ENCODE data around the gene ANKRD27.
"Not testable (repeated sequence)": the region's sequence is repeated elsewhere in the genome, so short reads cannot be mapped to it uniquely, and the experiment has no call there.

DNA sequence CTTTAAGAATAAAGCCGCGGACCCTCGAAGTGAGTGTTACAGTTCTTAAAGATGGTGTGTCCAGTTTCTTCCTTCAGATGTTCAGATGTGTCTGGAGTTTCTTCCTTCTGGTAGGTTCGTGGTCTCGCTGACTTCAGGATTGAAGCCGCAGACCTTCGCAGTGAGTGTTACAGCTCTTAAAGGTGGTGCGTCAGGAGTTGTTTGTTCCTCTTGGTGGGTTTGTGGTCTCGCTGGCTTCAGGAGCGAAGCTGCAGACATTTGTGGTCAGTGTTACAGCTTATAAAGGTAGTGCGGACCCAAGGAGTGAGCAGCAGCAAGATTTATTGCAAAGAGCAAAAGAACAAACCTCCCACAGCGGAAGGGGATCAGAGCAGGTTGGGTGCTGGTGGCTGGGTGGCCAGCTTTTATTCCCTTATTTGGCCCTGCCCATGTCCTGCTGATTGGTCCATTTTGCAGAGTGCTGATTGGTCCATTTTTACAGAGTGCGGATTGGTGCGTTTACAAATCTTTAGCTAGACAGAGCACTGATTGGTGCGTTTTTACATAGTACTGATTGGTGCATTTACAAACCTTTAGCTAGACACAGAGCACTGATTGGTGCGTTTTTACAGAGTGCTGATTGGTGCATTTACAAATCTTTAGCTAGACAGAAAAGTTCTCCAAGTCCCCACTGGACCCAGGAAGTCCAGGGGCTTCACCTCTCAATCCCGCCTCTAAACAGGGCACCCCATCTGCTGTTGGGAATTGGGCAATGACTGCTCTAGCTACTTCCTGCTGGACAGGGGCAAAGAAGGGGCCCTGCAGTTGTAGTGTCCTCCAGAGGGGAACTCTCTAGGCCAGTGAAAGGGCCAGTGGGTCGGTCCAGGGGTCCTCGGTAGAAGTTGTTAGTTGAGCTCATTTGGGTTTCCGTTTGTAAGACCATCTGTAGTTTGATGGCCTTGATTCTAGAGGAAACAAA lies 18.4 kb upstream of the ANKRD27 start:
- TF ChIP-seq, protein P1, sequence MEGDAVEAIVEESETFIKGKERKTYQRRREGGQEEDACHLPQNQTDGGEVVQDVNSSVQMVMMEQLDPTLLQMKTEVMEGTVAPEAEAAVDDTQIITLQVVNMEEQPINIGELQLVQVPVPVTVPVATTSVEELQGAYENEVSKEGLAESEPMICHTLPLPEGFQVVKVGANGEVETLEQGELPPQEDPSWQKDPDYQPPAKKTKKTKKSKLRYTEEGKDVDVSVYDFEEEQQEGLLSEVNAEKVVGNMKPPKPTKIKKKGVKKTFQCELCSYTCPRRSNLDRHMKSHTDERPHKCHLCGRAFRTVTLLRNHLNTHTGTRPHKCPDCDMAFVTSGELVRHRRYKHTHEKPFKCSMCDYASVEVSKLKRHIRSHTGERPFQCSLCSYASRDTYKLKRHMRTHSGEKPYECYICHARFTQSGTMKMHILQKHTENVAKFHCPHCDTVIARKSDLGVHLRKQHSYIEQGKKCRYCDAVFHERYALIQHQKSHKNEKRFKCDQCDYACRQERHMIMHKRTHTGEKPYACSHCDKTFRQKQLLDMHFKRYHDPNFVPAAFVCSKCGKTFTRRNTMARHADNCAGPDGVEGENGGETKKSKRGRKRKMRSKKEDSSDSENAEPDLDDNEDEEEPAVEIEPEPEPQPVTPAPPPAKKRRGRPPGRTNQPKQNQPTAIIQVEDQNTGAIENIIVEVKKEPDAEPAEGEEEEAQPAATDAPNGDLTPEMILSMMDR (IDR thresholded peaks at IDR 0.05) = not testable (repeated sequence)
- not testable (repeated sequence) for TF ChIP-seq POLR2A (IDR thresholded peaks at IDR 0.05)
